Dendritic cell treated with granulocyte-macrophage colony-stimulating factor and Interleukin-4, amounts not matched to agents 40 ng/mL and 50 ng/mL, for 4 days (primary cell): Measurements from ENCODE around the gene EDIL3.

Source experiments
- H3K27ac Mint-ChIP-seq: one replicate; pipeline ENCODE4 v1.8.0; 2022; ENCODE audit warnings: mild to moderate bottlenecking, mixed read lengths
- H3K27me3 Mint-ChIP-seq: one replicate; pipeline ENCODE4 v1.8.0; 2022; ENCODE audit warnings: mild to moderate bottlenecking, mixed read lengths
- H3K36me3 Mint-ChIP-seq: one replicate; pipeline ENCODE4 v1.8.0; 2022; ENCODE audit warnings: low read depth, mixed read lengths
- H3K4me1 Mint-ChIP-seq: one replicate; pipeline ENCODE4 v1.8.0; 2022; ENCODE audit warnings: low read depth, mixed read lengths
- H3K4me3 Mint-ChIP-seq: one replicate; pipeline ENCODE4 v1.8.0; 2022; ENCODE audit warnings: mild to moderate bottlenecking, moderate library complexity, mixed read lengths
- H3K9me3 Mint-ChIP-seq: one replicate; pipeline ENCODE4 v1.8.0; 2022; ENCODE audit warnings: mixed read lengths
- intact Hi-C: fragments of 100-400 bp; cut with micrococcal nuclease; formaldehyde crosslinking; loops from one replicate; pipeline ENCODE4 v1.15.0; 2022

Gene EDIL3

GRCh38 chr5:84275609-84276008 lies 109.1 kb downstream of the EDIL3 start:
- no peak overlapping the region for H3K27ac Mint-ChIP-seq
- H3K36me3 Mint-ChIP-seq, result no peaks in the 10 kb centered on the region
- intact Hi-C loops, result loop anchor here (10.0 kb wide), 1 partner anchor 179 kb away; no protein-coding TSS in a partner anchor
- no peak overlapping the region for H3K4me3 Mint-ChIP-seq
- no peaks in the 10 kb centered on the region for H3K9me3 Mint-ChIP-seq
- peaks cover 7% of the 10 kb centered on the region for H3K4me1 Mint-ChIP-seq
- H3K27me3 Mint-ChIP-seq, result no peaks in the 10 kb centered on the region

- Mint-ChIP-seq H3K9me3 (no peaks in the 10 kb centered on the region), H3K36me3 (no peaks in the 10 kb centered on the region), H3K27ac (no peak overlapping the region), H3K4me3 (no peak overlapping the region), H3K27me3 (no peaks in the 10 kb centered on the region), H3K4me1 (peaks cover 7% of the 10 kb centered on the region)
- intact Hi-C loops, result loop anchor here (10.0 kb wide), 1 partner anchor 180 kb away; no protein-coding TSS in a partner anchor
Measured at GRCh38 chr5:84274585-84275468, 109.9 kb downstream of the EDIL3 start.

GRCh38 chr5:84273517-84273883 lies 111.2 kb downstream of the EDIL3 start:
- Mint-ChIP-seq H3K36me3 (no peaks in the 10 kb centered on the region), H3K27ac (no peak overlapping the region), H3K9me3 (no peaks in the 10 kb centered on the region), H3K4me3 (no peak overlapping the region), H3K4me1 (peaks cover 7% of the 10 kb centered on the region), H3K27me3 (no peaks in the 10 kb centered on the region)
- intact Hi-C loops, result loop anchor here (10.0 kb wide), 1 partner anchor 181 kb away; no protein-coding TSS in a partner anchor

- Mint-ChIP-seq H3K27ac (no peak overlapping the region), H3K4me3 (no peak overlapping the region)
Measured at GRCh38 chr5:84272771-84273516, 111.7 kb downstream of the EDIL3 start.

GRCh38 chr5:84265739-84266550 lies 118.7 kb downstream of the EDIL3 start:
- H3K36me3 Mint-ChIP-seq, result no peaks in the 10 kb centered on the region
- H3K27me3 Mint-ChIP-seq, result no peaks in the 10 kb centered on the region
- no peaks in the 10 kb centered on the region for H3K9me3 Mint-ChIP-seq
- no peak overlapping the region for H3K4me3 Mint-ChIP-seq
- H3K4me1 Mint-ChIP-seq, result no peaks in the 10 kb centered on the region
- intact Hi-C loops, result loop anchor here (10.0 kb wide), 1 partner anchor 551 kb away; no protein-coding TSS in a partner anchor
- no peak overlapping the region for H3K27ac Mint-ChIP-seq

More at GRCh38 chr5:84272771-84273516, 111.7 kb downstream of the EDIL3 start:
- no peaks in the 10 kb centered on the region for H3K27me3 Mint-ChIP-seq
- no peaks in the 10 kb centered on the region for H3K9me3 Mint-ChIP-seq
- peaks cover 3% of the 10 kb centered on the region for H3K4me1 Mint-ChIP-seq
- intact Hi-C loops, result loop anchor here (1.0 to 10.0 kb wide), 2 partner anchors 182 to 776 kb away; no protein-coding TSS in a partner anchor
- no peaks in the 10 kb centered on the region for H3K36me3 Mint-ChIP-seq

- intact Hi-C loops, result loop anchor here (10.0 kb wide), 1 partner anchor 550 kb away; no protein-coding TSS in a partner anchor
- Mint-ChIP-seq H3K27me3 (no peaks in the 10 kb centered on the region), H3K36me3 (no peaks in the 10 kb centered on the region), H3K4me1 (peaks cover 2% of the 10 kb centered on the region), H3K9me3 (no peaks in the 10 kb centered on the region), H3K4me3 (no peak overlapping the region), H3K27ac (no peak overlapping the region)
Measured at GRCh38 chr5:84265130-84265529, 119.5 kb downstream of the EDIL3 start.

- no peaks in the 10 kb centered on the region for H3K27me3 Mint-ChIP-seq
- no peaks in the 10 kb centered on the region for H3K9me3 Mint-ChIP-seq
- intact Hi-C loops, result loop anchor here (10.0 kb wide), 1 partner anchor 546 kb away; no protein-coding TSS in a partner anchor
- peaks cover 5% of the 10 kb centered on the region for H3K4me1 Mint-ChIP-seq
- H3K36me3 Mint-ChIP-seq, result no peaks in the 10 kb centered on the region
- H3K4me3 Mint-ChIP-seq, result no peak overlapping the region
- H3K27ac Mint-ChIP-seq, result no peak overlapping the region
Measured at GRCh38 chr5:84260939-84261338, 123.7 kb downstream of the EDIL3 start.

- Mint-ChIP-seq H3K9me3 (no peaks in the 10 kb centered on the region), H3K27me3 (no peaks in the 10 kb centered on the region), H3K4me1 (peaks cover 5% of the 10 kb centered on the region), H3K36me3 (no peaks in the 10 kb centered on the region), H3K27ac (no peak overlapping the region), H3K4me3 (no peak overlapping the region)
- intact Hi-C loops, result loop anchor here (10.0 kb wide), 1 partner anchor 545 kb away; no protein-coding TSS in a partner anchor
Measured at GRCh38 chr5:84260140-84260539, 124.5 kb downstream of the EDIL3 start.

- H3K9me3 Mint-ChIP-seq, result no peaks in the 10 kb centered on the region
- peaks cover 9% of the 10 kb centered on the region for H3K4me1 Mint-ChIP-seq
- no peak overlapping the region for H3K4me3 Mint-ChIP-seq
- intact Hi-C loops, result loop anchor here (5.0 to 10.0 kb wide), 2 partner anchors 172 to 545 kb away; no protein-coding TSS in a partner anchor
- no peaks in the 10 kb centered on the region for H3K36me3 Mint-ChIP-seq
- no peaks in the 10 kb centered on the region for H3K27me3 Mint-ChIP-seq
- no peak overlapping the region for H3K27ac Mint-ChIP-seq
Measured at GRCh38 chr5:84259283-84260045, 125.2 kb downstream of the EDIL3 start.

- no peaks in the 10 kb centered on the region for H3K27me3 Mint-ChIP-seq
Measured at GRCh38 chr5:84257061-84257460, 127.6 kb downstream of the EDIL3 start.

GRCh38 chr5:84255315-84255714 lies 129.4 kb downstream of the EDIL3 start:
- Mint-ChIP-seq H3K4me1 (peaks cover 10% of the 10 kb centered on the region), H3K4me3 (no peak overlapping the region), H3K36me3 (no peaks in the 10 kb centered on the region), H3K9me3 (no peaks in the 10 kb centered on the region), H3K27ac (no peak overlapping the region), H3K27me3 (no peaks in the 10 kb centered on the region)
- intact Hi-C loops, result loop anchor here (5.0 kb wide), 1 partner anchor 168 kb away; no protein-coding TSS in a partner anchor

More at GRCh38 chr5:84257061-84257460, 127.6 kb downstream of the EDIL3 start:
- Mint-ChIP-seq H3K27ac (no peak overlapping the region), H3K36me3 (no peaks in the 10 kb centered on the region), H3K9me3 (no peaks in the 10 kb centered on the region), H3K4me1 (peaks cover 10% of the 10 kb centered on the region), H3K4me3 (no peak overlapping the region)
- intact Hi-C loops, result loop anchor here (5.0 kb wide), 1 partner anchor 170 kb away; no protein-coding TSS in a partner anchor

GRCh38 chr5:84253946-84254345 lies 130.7 kb downstream of the EDIL3 start:
- no peaks in the 10 kb centered on the region for H3K9me3 Mint-ChIP-seq
- intact Hi-C loops, result no loop called here
- no peak overlapping the region for H3K27ac Mint-ChIP-seq
- H3K4me1 Mint-ChIP-seq, result peaks cover 5% of the 10 kb centered on the region
- no peak overlapping the region for H3K4me3 Mint-ChIP-seq
- no peaks in the 10 kb centered on the region for H3K27me3 Mint-ChIP-seq
- H3K36me3 Mint-ChIP-seq, result no peaks in the 10 kb centered on the region
